NCI-H2171 (cell line): ENCODE measurements around the gene ROGDI.

Experiments
- DNase-seq: peaks from one replicate; lab custom pipeline; 2025; lab: John Stamatoyannopoulos, UW

The ROGDI gene

DNA sequence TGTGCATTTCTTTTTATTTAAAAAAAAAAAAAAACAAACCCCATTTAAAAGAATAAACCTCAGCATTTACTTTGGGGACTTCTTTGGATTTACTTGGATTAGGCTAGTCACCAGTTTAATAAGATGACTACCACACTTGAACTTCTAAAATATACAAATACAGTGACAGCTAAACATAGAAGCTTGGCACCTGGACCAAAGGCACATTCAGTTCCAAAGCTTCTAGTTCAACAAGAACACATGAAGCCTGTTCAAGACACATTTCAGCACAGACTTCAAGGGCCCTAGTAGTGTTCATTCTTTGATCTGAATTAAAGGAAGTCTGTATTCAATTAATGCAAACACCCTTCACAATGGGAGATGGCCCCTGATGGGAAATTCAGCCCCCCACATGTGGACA, 11.6 kb upstream of the ROGDI start:
- DNase-seq = no peak

GRCh38 chr16:4813251-4814003, 11.0 kb upstream of the ROGDI start:
- no peak for DNase-seq

DNA sequence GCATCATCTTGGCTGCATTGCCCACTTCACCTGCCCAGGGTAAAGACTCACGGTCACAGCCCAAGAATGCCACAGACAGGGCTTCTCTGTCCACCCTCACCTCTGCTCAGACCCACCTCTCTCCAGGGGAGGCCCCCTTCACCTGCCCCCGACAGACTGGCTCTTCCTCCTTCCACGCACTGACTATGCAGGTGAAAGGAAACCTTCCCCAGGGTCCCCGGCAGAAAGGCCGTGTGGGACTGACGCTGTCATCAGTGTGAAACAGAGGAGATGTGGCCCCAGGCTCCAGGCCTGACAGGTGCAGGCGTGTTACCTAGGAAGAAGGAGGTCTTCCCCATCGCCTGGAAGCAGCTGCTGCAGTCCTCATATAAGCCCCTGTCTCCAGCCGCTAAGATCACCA, 9.3 kb upstream of the ROGDI start:
- no peak for DNase-seq

GRCh38 chr16:4811242-4811641, 8.8 kb upstream of the ROGDI start:
- DNase-seq = no peak

GRCh38 chr16:4806280-4806679, 3.8 kb upstream of the ROGDI start:
- no peak for DNase-seq

DNA sequence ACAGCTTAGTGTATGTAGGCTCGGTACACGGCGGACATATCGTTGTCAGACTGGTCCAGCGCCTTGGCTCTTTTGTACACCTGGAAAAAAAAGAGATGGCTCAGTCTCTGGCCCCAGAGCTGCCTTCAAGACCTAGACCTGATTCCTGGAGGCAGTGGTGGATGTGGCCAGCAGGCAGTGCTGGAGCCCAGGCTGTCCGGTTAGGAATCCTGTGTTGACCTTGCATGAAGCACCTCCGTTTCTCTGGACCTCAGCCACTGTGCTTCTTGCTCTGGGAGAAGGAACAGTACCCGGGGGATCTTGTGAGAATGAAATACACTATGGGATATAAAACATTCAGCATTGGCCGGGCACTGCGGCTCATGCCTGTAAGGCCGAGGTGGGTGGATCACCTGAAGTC, 2.8 kb upstream of the ROGDI start:
- DNase-seq = no peak

- DNase-seq = no peak
These were observed 1.7 kb upstream of the ROGDI start for GRCh38 chr16:4803898-4804762.

- no peak for DNase-seq
These were observed 990 bp upstream of the ROGDI start for GRCh38 chr16:4803401-4803844.

GRCh38 chr16:4802659-4803287, 340 bp upstream of the ROGDI start:
- peak; percentile 83 for DNase-seq

GRCh38 chr16:4801051-4801961, 1.1 kb downstream of the ROGDI start:
- DNase-seq = no peak

DNA sequence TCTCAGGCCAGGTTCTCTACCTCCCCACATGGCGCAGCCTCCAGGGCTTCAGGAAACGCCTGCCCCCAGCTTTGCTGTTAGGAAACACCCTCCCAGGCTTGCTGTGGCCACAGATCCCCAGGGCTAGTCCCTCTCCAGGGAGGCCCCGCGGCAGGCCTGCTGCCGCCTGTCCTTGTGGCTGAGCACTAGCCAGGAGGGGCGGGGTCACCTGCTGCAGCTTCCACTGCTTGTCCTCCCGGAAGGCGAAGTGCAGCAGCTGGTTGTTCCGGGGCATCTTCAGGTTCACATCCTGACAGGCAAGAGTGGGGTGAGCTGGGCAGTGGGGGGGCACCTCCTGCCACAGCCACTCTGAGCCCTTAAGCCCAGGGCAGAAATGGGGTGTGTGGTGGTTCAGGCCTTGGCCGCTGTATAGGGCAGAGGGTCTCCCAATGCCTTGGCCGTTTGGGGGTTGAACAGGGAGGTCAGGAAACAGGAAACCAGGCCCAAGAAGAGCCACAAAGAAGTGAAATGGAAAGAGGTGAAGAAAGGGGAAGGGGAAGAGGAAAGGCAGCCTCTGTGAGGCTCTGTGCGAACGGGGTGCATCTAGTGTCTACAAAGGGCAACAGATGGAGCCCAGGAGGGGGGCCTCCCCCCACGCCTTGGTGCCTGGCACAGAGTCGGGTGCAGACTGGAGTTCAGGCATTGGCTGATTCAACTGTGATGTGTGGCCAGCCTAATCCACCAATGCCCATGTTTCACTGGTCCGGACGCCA, 2.0 kb downstream of the ROGDI start:
- peak; percentile 68 for DNase-seq

- no peak for DNase-seq
These were observed 3.1 kb downstream of the ROGDI start for GRCh38 chr16:4799171-4799855.

DNA sequence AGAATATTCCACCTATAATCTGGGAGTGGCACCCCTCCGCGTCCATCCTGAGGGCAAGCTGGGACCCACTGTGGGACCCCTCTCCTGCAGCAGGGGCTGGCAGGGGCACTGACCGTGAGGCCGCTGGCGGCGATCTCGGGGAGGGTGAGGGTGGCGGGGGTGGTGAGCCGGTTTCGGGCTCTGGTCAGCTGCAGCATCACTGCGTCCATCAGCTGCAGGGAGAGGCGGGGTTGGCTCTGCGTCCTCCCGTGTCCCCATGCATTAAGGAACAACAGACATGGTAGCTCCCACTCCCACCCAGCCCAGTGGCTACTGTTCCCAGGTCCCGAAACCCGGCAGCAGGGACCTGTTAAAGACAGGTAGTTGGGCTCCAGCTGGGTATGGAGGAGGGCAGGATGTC, 4.0 kb downstream of the ROGDI start:
- DNase-seq = no peak

GRCh38 chr16:4797805-4798252, 4.6 kb downstream of the ROGDI start:
- DNase-seq = no peak

GRCh38 chr16:4796982-4797804, 5.2 kb downstream of the ROGDI start:
- no peak for DNase-seq

GRCh38 chr16:4795828-4796572, 6.4 kb downstream of the ROGDI start:
- DNase-seq = no peak

- no peak for DNase-seq
These were observed 7.1 kb downstream of the ROGDI start, which contains the start of gene SMIM22 for GRCh38 chr16:4795181-4795827. Gene SMIM22, plus strand, starts transcription at chr16:4795369. Its CDS starts 366 bp downstream, at chr16:4795735.

DNA sequence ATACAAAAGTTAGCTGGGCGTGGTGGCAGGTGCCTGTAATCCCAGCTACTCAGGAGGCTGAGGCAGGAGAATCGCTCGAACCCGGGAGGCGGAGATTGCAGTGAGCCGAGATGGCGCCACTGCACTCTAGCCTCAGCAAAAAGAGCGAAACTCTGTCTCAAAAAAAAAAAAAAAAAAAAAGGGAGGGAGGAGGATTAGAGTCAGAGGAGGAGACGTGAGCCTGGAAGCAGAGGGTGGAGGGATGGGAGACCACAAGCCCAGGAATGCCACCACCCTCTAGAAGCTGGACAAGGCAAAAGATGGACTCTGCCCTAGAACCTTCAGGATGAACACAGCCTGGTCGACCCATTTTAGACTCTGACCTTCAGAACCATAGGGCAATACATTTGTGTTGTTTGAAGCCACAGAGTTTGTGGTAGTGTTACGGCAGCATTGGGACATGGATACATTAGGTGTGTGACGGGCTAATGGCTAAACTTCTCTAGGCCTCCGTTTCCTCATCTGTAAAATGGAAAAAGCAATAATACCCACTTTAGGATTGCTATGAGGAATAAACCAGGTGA, 9.4 kb downstream of the ROGDI start:
- DNase-seq = no peak
